OCI-LY1 (cell line): ENCODE data around the gene VCPKMT.

Source experiments
- H2AFZ ChIP-seq: fragments of 200-600 bp; sonication (generic), shearing (Covaris generic); 2 replicates; pipeline ENCODE4 v1.6.0; 2014; ENCODE audit warnings: antibody characterized with exemption, mild to moderate bottlenecking, low read length
- H3F3A ChIP-seq: fragments of 200-600 bp; sonication (generic), shearing (Covaris generic); 2 replicates; pipeline ENCODE4 v1.6.0; 2014; ENCODE audit warnings: mild to moderate bottlenecking, antibody characterized with exemption, low read length, moderate library complexity; ENCODE audit not compliant: insufficient read depth
- H3K27ac ChIP-seq: fragments of 200-600 bp; sonication (generic); 2 replicates; pipeline ENCODE4 v1.5.1; 2014; ENCODE audit warnings: low read length, mixed run types, mild to moderate bottlenecking, low read depth; ENCODE audit not compliant: poor library complexity, severe bottlenecking
- H3K27me3 ChIP-seq: fragments of 200-600 bp; sonication (generic); 2 replicates; pipeline ENCODE4 v1.6.0; 2014; ENCODE audit warnings: antibody characterized with exemption, mild to moderate bottlenecking, low read length, moderate library complexity; ENCODE audit not compliant: insufficient read depth
- H3K36me3 ChIP-seq: fragments of 200-600 bp; sonication (generic); 2 replicates; pipeline ENCODE4 v1.6.1; 2014; ENCODE audit warnings: mild to moderate bottlenecking, antibody characterized with exemption, low read length, moderate library complexity, mixed read lengths; ENCODE audit not compliant: insufficient read depth
- H3K4me1 ChIP-seq: fragments of 200-600 bp; sonication (generic); 2 replicates; pipeline ENCODE4 v1.5.1; 2014; ENCODE audit warnings: mild to moderate bottlenecking, low read length, moderate library complexity; ENCODE audit not compliant: insufficient read depth, severe bottlenecking
- H3K4me2 ChIP-seq: fragments of 200-600 bp; sonication (generic), shearing (Covaris generic); 2 replicates; pipeline ENCODE4 v1.6.1; 2014; ENCODE audit warnings: low read length
- H3K4me3 ChIP-seq: fragments of 200-600 bp; sonication (generic); 2 replicates; pipeline ENCODE4 v1.5.1; 2014; ENCODE audit warnings: low read length, low read depth, mild to moderate bottlenecking, mixed read lengths; ENCODE audit not compliant: poor library complexity, severe bottlenecking
- H3K79me2 ChIP-seq: fragments of 200-600 bp; shearing (Covaris generic); 2 replicates; pipeline ENCODE4 v1.6.1; 2016; ENCODE audit warnings: mixed run types, low read length, mixed read lengths; ENCODE audit not compliant: insufficient read depth
- H3K9ac ChIP-seq: fragments of 200-600 bp; sonication (generic), shearing (Covaris generic); 2 replicates; pipeline ENCODE4 v1.6.1; 2014; ENCODE audit warnings: mild to moderate bottlenecking, low read length, mixed read lengths
- H3K9me2 ChIP-seq: fragments of 200-600 bp; sonication (generic), shearing (Covaris generic); 2 replicates; pipeline ENCODE4 v1.6.1; 2014; ENCODE audit warnings: low read depth, mild to moderate bottlenecking, low read length, mixed read lengths
- H3K9me3 ChIP-seq: fragments of 200-600 bp; shearing (Covaris generic); 2 replicates; pipeline ENCODE4 v1.6.1; 2014; ENCODE audit warnings: low read length, mixed read lengths
- H4K20me1 ChIP-seq: fragments of 200-600 bp; sonication (generic), shearing (Covaris generic); 2 replicates; pipeline ENCODE4 v1.6.0; 2016; ENCODE audit warnings: mild to moderate bottlenecking, low read length; ENCODE audit not compliant: insufficient read depth
- CTCF ChIP-seq: fragments of 200-600 bp; sonication (generic), shearing (Covaris generic); IDR thresholded peaks from 2 replicates; pipeline ENCODE4 v1.5.1; 2017; ENCODE audit warnings: mild to moderate bottlenecking, antibody characterized with exemption, low read length, moderate library complexity, mixed read lengths
- EZH2 ChIP-seq: fragments of 200-600 bp; sonication (generic), shearing (Covaris generic); IDR thresholded peaks from 2 replicates; pipeline ENCODE4 v1.8.0; 2017; ENCODE audit warnings: borderline replicate concordance, mixed run types, mild to moderate bottlenecking, antibody characterized with exemption, low read length, moderate library complexity, mixed read lengths

VCPKMT gene

DNA sequence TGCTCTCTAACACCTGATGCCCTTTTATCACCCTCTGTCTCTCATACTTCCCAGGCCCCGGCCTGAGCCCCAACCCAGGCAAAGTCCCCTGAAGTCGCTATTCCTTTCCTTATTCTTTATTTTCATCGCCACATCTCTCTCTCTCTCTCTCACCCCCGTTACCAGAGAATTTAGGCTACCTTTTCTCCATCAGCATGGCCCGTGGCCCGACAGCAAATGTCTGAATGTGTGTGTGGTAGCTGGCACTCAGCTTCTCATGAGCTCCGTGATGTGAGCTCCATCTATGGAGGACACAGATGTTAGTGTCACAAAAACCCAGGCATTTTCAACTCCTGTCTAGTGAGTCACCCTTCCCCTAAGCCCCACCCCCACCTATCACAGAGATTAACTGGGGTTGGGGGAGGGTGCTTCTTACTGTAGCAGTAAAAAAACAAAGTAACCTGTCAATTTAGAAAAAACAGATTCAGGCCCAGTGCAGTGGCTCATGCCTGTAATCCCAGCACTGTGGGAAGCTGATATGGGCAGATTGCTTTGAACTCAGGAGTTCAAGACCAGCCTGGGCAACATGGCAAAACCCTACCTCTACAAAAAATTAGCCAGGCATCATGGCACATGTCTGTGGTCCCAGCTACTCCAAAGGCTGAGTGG lies 53.8 kb downstream of the VCPKMT start:
- Histone ChIP-seq H3F3A (no peaks in the 10 kb centered on the region; the same call in 1 of the 2 replicates), H3K9me2 (no peaks in the 10 kb centered on the region), H3K27ac (peak overlapping the region; percentile 95), H3K79me2 (no peaks in the 10 kb centered on the region), H4K20me1 (no peaks in the 10 kb centered on the region), H3K9ac (peak overlapping the region; percentile 69), H3K4me1 (peaks cover 48% of the 10 kb centered on the region), H3K4me2 (peak overlapping the region; percentile 76), H3K27me3 (no peaks in the 10 kb centered on the region), H2AFZ (peak overlapping the region; percentile 56), H3K4me3 (peak overlapping the region; percentile 51), H3K9me3 (no peaks in the 10 kb centered on the region), H3K36me3 (no peaks in the 10 kb centered on the region)
- TF ChIP-seq CTCF (peak; percentile 31; the same call in 1 of the 2 replicates), EZH2 (no peak)

DNA sequence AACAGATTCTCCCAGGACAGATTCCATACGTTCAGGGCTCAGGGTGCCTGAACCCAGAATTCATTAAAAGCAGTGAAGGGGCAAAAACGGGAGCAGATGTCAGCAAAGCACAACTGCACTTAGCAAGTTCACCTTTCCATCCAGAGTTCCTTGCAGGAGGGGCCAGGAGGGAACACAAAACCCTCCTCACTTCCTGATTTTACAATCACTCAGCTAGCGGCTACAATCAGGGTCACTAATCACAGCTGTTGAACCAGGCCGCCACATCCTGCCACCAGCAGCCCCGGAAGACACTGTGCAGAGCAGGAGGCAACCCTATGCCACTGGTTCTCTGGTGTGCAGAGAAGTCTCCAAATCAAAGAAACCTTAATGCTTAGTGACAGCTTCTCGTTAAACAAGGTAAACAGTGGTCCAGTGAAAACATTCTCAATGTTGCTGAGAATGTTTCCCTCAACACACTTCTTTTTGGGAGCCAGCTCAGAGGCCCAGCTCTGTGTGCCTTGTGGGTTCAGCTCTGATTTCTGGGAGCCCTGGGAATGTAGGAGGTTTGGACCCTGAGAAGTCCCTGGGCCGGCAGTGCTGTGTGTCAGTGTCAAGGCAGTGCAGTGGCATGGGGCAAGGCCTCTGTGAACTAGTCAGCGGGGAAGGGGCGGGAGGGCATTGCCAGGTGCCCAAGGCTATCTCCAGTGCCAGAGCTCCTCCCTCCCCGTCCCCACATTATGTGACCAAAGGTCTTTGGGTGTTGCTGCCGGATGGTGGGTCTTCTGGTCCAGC lies 54.5 kb downstream of the VCPKMT start:
- H3K36me3 ChIP-seq, result no peaks in the 10 kb centered on the region
- peak overlapping the region; percentile 76 for H3K4me2 ChIP-seq
- no peaks in the 10 kb centered on the region for H3K9me2 ChIP-seq
- no peaks in the 10 kb centered on the region for H3K27me3 ChIP-seq
- H3F3A ChIP-seq, result no peaks in the 10 kb centered on the region; the same call in 1 of the 2 replicates
- H3K27ac ChIP-seq, result peak overlapping the region; percentile 95
- H3K4me3 ChIP-seq, result peak overlapping the region; percentile 51
- peaks cover 55% of the 10 kb centered on the region for H3K4me1 ChIP-seq
- H2AFZ ChIP-seq, result peak overlapping the region; percentile 56
- H3K9me3 ChIP-seq, result no peaks in the 10 kb centered on the region
- H3K9ac ChIP-seq, result peak overlapping the region; percentile 69
- TF ChIP-seq EZH2, result no peak
- no peak for TF ChIP-seq CTCF
- H3K79me2 ChIP-seq, result no peaks in the 10 kb centered on the region
- H4K20me1 ChIP-seq, result no peaks in the 10 kb centered on the region

GRCh38 chr14:50060871-50061663 lies 55.3 kb downstream of the VCPKMT start:
- Histone ChIP-seq H3K79me2 (no peaks in the 10 kb centered on the region), H3K9me3 (no peaks in the 10 kb centered on the region), H4K20me1 (no peaks in the 10 kb centered on the region), H3K27ac (peak overlapping the region; percentile 95), H3K36me3 (no peaks in the 10 kb centered on the region), H3F3A (no peaks in the 10 kb centered on the region; the same call in 1 of the 2 replicates), H3K9me2 (no peaks in the 10 kb centered on the region), H3K9ac (peak overlapping the region; percentile 69), H3K4me2 (peak overlapping the region; percentile 76), H3K27me3 (no peaks in the 10 kb centered on the region), H3K4me1 (peaks cover 63% of the 10 kb centered on the region), H3K4me3 (peak overlapping the region; percentile 51), H2AFZ (0 out of 2 replicates have a peak overlapping the region, but pooled peaks have one; percentile 19)
- TF ChIP-seq EZH2 (no peak), CTCF (no peak)
